Stromal cell of bone marrow (primary cell): ENCODE results near the gene ZFYVE21.
"Not testable (repeated sequence)": the region's sequence is repeated elsewhere in the genome, so short reads cannot be mapped to it uniquely, and the experiment has no call there.

Source experiments
- DNase-seq: peaks from one replicate; pipeline ENCODE4 v3.0.0-alpha.2; 2012; ENCODE audit warnings: low read depth

ZFYVE21 gene

DNA sequence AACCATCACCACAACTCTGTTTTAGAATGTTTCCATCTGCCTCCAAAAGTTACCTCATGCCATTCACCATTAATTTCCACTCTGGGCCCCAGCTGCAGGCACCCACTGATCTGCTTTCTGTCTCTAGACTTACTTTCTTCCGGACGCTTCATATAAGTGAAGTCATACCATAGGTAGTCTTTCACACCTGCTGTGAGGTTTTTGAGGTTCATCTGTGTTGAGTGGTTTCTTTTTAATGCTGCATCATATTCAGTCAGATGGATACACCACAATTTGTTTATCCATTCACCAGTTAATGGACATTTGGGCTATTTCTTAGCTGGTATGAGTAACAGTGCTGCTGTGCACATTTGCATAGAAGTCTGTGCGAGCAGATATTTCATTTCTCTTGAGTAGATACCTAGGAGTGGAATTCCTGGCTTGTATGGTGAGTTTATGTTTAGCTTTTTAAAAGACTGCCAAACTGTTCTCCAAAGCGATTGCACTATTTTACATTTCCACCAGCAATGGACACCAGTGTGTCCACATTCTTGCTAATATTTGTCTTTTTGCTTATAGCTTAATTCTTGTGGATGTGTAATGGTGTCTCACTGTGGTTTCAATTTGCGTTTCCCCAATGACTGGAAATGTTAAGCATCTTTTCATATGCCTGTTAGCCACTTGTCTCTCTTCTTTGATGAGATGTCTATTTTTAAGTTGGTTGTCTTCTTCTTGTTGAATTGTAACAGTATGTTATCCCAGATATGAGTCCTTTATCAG is 48.3 kb downstream of the ZFYVE21 start:
- DNase-seq: no peak

DNA sequence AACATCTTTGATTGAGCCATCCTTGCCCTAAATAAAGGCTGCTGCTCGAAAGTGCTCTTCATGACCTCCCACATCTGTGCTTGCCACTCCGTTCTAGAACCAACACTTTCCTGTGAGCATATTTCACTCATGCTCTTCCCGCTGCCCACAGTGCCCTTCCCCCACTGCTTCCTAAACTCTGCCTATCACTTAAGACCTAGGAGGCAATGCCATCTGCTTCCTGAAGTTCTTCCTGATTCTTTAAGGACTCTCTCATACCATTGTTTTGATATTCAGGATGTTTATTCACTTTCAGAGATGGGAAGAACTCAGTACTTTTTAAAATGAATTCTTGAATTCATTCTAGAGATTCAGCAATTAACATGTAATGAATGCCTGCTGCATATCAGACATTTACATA is 49.9 kb downstream of the ZFYVE21 start:
- DNase-seq: no peak

DNA sequence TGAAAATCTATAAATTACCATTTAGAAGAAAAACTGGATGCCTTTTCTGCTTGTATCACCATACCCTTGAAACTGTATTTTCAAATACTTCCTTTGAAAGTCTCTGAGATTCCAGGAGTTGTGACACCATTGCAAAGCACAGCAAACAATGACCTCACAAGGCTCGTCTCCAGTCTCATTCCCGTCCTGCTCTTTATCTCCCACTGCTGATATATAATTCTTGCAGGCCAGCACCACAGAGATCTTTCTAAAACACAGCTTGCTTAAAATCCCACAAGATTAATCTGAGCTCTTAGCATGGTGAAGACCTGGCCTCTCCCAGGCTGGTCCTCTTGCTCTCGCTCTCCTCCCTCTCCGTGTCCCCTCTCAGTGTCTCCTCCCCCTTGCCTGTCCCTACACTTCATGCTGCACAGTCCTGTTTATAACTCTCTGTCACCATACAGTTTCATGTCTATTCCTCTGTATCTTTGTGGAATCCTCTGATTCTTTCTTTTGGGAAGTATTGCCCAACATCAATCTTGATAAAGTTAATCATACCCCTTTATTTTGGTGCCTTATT is 51.8 kb downstream of the ZFYVE21 start:
- DNase-seq: no peak

DNA sequence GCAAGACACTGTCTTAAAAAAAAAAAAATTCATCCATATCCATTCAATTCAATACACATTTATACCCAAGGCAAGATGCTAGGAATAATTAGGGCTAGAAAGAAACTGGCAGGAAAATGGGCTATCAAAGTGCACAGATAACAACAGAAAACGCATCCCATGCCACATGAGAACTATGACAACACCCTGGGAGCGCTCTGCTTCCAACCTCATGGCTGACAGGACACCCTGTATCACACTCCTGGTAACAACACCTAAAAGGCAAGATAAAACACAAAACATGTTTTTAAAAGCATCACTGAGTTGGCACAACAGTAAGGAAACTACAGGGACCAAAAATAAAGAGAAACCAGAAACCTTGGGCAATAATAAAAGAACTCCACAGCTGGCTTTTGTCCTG is 54.9 kb downstream of the ZFYVE21 start:
- no peak for DNase-seq

DNA sequence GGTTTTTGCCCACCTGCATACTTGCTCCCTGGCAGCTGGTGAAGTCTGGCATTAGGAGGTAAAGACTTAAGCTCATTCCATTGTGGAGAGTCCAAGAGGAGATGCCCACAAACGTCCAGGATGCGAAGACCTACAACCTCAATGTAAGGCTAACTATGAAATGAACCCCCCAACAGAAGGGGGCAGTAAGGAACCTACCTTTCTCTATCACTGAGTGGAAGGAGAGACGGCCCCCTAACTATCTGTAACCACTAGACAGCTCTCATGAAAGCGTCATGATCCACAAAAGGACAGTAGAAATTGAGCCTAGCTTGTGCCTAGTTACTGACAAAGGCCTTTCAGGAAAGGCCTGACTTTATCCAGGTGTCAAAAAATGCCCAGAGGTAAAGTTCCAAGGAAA is 55.3 kb downstream of the ZFYVE21 start:
- no peak for DNase-seq

DNA sequence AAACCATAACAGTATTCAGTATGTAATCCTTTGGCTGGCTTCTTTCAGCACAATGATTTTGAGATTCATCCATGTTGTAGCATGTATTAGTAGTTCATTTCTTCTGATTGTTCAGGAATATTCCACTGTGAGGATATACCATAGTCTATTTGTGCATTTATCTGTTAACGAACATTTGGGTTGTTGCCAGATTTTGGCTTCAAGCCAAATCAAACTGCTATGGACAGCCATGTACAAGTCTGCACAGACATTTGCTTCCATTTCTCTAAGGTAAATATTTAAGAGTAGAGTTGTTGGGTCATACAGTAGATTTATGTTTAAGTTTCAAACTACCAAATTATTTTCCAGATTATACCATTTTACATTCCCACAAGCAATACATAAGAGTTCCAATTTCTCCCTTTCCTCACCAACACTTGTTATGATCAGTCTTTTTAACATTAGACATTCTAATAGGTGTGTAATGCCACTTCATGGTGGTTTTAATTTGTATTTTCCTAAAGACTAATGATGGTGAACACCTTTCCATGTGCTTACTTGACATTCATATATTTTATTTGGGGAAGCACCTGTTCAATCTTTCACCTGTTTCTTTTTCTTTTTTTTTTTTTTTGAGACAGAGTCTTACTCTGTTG is 56.6 kb downstream of the ZFYVE21 start:
- no peak for DNase-seq

DNA sequence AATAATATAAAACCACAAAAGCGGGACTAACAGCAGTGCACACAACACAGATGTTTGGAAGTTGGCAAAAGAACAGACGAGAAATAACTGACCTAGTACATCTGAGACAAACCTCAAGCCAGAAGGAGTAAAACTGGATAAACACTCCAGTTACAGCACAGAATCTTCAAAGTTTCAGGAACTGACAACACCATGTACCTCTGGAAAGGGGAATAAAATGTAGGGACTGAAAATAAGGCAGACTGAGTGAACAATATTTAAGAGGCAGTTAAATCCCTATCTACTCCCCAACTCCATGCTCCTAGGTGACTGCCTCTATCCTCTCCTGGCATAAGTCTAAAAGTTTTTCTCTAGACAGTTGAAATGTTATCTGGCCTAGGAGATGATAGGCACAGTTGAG is 57.9 kb downstream of the ZFYVE21 start:
- no peak for DNase-seq

DNA sequence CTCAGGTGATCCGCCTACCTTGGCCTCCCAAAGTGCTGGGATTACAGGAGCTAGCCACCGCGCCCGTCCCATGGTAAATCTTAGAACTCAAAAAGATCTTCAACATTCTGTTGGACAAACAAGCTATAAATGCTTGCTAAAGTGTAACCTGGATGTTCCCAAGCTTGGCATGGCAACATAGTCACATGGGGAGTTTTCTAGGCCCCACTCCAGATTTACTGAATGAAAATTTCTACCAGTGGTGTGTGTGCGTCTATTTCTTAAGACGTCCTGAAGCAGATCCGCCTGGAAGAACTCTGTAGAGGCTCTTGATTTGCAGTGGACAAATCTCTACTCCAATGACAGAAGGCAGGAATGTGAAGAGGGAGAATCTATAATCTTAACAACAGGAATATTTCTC is 59.9 kb downstream of the ZFYVE21 start:
- DNase-seq: no peak

DNA sequence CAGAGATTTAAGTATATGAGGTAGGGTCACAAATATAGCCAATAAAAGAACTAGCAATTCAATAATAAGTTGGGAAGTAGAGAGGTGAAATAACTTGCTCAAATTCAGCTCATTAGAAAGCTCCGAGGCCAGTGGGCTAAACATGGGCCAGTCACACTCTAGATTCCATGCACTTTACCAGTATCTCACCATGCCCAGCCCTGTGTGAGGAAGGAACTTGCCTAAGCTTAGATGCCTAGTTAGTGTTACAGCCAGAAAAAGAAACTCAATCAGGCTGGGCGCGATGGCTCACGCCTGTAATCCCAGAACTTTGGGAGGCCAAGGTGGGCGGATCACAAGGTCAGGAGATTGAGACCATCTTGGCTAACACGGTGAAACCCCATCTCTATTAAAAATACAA is 60.7 kb downstream of the ZFYVE21 start:
- not testable (repeated sequence) for DNase-seq

DNA sequence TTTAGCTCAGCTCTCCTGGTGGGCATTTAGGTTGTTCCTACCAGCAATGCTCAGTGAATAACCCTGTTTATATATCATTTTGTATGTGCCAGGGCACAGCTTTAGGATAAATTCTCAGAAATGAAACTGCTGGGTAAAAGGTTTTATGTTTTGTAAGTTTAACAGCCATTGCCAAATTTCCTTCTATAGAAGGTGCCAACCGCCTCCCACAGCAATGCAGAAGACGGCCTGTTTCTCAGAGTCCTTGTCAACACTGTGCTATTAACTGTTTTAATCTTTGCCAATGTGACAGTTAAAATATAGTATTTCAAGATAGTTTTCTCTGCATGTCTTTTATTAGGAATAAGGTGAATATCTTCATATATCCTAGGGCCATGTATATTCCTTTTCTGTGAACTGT is 66.8 kb downstream of the ZFYVE21 start:
- DNase-seq: no peak
